OCI-LY7 (cell line): Measurements from ENCODE around the gene GBE1. TPM values are rescaled to one million over a fixed set of nuclear protein-coding genes. Genes with fewer than 3 reads are reported as not detected.

ENCODE experiments used
- BruUV-seq: library from RNA; stranded (reverse); fragments of 400-500 nt; replicated peaks from 2 replicates; lab custom pipeline; 2021; lab: Mats Ljungman, UMichigan
- CTCF ChIA-PET: fragments of 300-600 bp; sonication (Branson Sonifier 250); formaldehyde crosslinking; loops from one replicate; lab custom pipeline; 2022; ENCODE audit warnings: antibody characterized with exemption; ENCODE audit not compliant: unreplicated experiment; lab: Charles Lee
- POLR2A ChIA-PET: fragments of 300-600 bp; sonication (Branson Sonifier 250); formaldehyde crosslinking; loops from one replicate; lab custom pipeline; 2022; ENCODE audit warnings: antibody characterized with exemption; lab: Charles Lee
- DNase-seq: peaks from one replicate; pipeline ENCODE4 v3.0.0-alpha.2; 2015; ENCODE audit warnings: low spot score
- H2AFZ ChIP-seq: fragments of 200-600 bp; sonication (generic), shearing (Covaris generic); 2 replicates; pipeline ENCODE4 v1.6.1; 2014; ENCODE audit warnings: mild to moderate bottlenecking, antibody characterized with exemption, low read length, moderate library complexity
- H3K27ac ChIP-seq: fragments of 200-600 bp; sonication (generic); 2 replicates; pipeline ENCODE4 v1.5.1; 2014; ENCODE audit warnings: mixed run types, low read depth, mild to moderate bottlenecking, moderate library complexity, low read length, inconsistent platforms; ENCODE audit not compliant: poor library complexity, severe bottlenecking
- H3K36me3 ChIP-seq: fragments of 200-600 bp; sonication (generic); 2 replicates; pipeline ENCODE4 v1.6.1; 2014; ENCODE audit warnings: mild to moderate bottlenecking, antibody characterized with exemption, low read length, moderate library complexity, mixed read lengths; ENCODE audit not compliant: insufficient read depth
- H3K4me1 ChIP-seq: fragments of 200-600 bp; sonication (generic); 2 replicates; pipeline ENCODE4 v1.5.1; 2014; ENCODE audit warnings: mild to moderate bottlenecking, low read length; ENCODE audit not compliant: insufficient read depth, poor library complexity, severe bottlenecking
- H3K4me2 ChIP-seq: fragments of 200-600 bp; sonication (generic); 2 replicates; pipeline ENCODE4 v1.6.1; 2014; ENCODE audit warnings: mild to moderate bottlenecking, low read length
- H3K4me3 ChIP-seq: fragments of 200-600 bp; sonication (generic); 2 replicates; pipeline ENCODE4 v1.5.1; 2014; ENCODE audit warnings: mild to moderate bottlenecking, low read depth, low read length; ENCODE audit not compliant: poor library complexity, severe bottlenecking
- H3K79me2 ChIP-seq: fragments of 200-600 bp; sonication (generic); 2 replicates; pipeline ENCODE4 v1.6.1; 2016; ENCODE audit warnings: low read depth, mild to moderate bottlenecking, low read length, moderate library complexity, mixed read lengths; ENCODE audit not compliant: insufficient read depth
- H3K9me2 ChIP-seq: fragments of 200-600 bp; sonication (generic); 2 replicates; pipeline ENCODE4 v1.6.1; 2016; ENCODE audit warnings: mild to moderate bottlenecking, low read length, mixed read lengths; ENCODE audit not compliant: insufficient read depth
- H3K9me3 ChIP-seq: fragments of 200-600 bp; sonication (generic); 2 replicates; pipeline ENCODE4 v1.6.1; 2014; ENCODE audit warnings: mild to moderate bottlenecking, mixed run types, low read length, mixed read lengths
- H4K20me1 ChIP-seq: fragments of 200-600 bp; sonication (generic); 2 replicates; pipeline ENCODE4 v1.6.1; 2014; ENCODE audit warnings: mild to moderate bottlenecking, antibody characterized with exemption, low read length, moderate library complexity, mixed read lengths; ENCODE audit not compliant: insufficient read depth
- EZH2phosphoT487 ChIP-seq: fragments of 200-600 bp; sonication (generic); IDR thresholded peaks from 2 replicates; pipeline ENCODE4 v1.6.1; 2018; ENCODE audit warnings: low read depth, borderline replicate concordance, mild to moderate bottlenecking, mixed run types, antibody characterized with exemption, low read length, moderate library complexity, mixed read lengths
- intact Hi-C: fragments of 100-400 bp; cut with micrococcal nuclease; formaldehyde crosslinking; loops from one replicate; pipeline ENCODE4 v1.10.0; 2022; ENCODE audit not compliant: unreplicated experiment
- total RNA-seq, 2 experiments: library from RNA; depleted of rRNA in 1 of 2; stranded (reverse); fragments of >200 nt in 1 of 2; shearing (Covaris generic) in 1 of 2; gene quantifications; 2 replicates each; pipeline ENCODE4 v1.2.3, GENCODE V29; 2014 to 2022
- TF ChIP-seq, protein P1 (sequence below): fragments of 200-600 bp; sonication (generic); conservative IDR thresholded peaks from 2 replicates; pipeline ENCODE4 v1.5.1; 2014; ENCODE audit warnings: mild to moderate bottlenecking, antibody characterized with exemption, low read length, moderate library complexity, mixed read lengths

The GBE1 gene
- total RNA-seq, 2 experiments from 2014 or later: 10.7 to 24.4 TPM

DNA sequence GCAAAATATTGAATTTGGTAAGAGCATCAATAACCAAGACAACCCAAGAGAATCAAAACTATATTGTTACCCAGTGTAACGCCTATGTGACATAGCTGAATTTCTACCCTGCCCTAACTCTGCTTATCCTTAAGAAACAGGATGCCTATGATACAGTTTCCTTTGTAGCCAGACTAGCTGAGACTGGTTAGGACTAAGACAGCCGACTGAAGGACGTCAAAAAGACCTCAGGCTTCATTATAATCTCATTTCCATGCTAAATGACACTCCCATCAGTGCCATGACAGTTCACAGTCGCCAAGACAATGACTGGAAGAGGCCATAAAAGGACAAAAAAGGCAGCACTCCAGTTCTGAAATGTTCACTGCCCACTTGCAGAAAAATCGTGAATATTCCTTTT is 66.8 kb downstream of the GBE1 start:
- CTCF ChIA-PET: no interaction called here

DNA sequence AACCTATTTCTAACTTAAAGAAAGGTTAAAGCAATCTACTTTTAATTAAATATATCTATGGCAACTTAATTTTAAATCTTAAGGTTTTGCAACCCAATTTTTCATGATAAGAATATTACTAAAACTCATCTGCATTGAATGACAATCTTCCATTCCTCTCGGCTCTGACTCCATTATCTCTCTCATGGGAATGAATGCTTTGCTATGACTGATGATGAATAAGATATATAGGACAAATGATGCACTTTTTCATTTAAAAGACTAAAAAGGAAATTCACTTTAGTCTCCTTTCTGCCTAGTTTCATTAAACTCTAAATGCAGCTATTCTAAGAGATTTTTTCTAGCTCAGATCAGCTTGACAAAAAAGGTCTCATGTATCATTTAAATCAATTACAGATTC is 68.7 kb downstream of the GBE1 start:
- no peak for TF ChIP-seq EZH2phosphoT487
- TF ChIP-seq, protein P1, sequence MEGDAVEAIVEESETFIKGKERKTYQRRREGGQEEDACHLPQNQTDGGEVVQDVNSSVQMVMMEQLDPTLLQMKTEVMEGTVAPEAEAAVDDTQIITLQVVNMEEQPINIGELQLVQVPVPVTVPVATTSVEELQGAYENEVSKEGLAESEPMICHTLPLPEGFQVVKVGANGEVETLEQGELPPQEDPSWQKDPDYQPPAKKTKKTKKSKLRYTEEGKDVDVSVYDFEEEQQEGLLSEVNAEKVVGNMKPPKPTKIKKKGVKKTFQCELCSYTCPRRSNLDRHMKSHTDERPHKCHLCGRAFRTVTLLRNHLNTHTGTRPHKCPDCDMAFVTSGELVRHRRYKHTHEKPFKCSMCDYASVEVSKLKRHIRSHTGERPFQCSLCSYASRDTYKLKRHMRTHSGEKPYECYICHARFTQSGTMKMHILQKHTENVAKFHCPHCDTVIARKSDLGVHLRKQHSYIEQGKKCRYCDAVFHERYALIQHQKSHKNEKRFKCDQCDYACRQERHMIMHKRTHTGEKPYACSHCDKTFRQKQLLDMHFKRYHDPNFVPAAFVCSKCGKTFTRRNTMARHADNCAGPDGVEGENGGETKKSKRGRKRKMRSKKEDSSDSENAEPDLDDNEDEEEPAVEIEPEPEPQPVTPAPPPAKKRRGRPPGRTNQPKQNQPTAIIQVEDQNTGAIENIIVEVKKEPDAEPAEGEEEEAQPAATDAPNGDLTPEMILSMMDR: no peak
- no TSS peak for BruUV-seq
- no peaks in the 10 kb centered on the region for H3K9me3 ChIP-seq

More for the DNA sequence above, 66.8 kb downstream of the GBE1 start:
- no peak for TF ChIP-seq EZH2phosphoT487
- TF ChIP-seq, protein P1: no peak
- no TSS peak for BruUV-seq
- Histone ChIP-seq H3K79me2 (no peaks in the 10 kb centered on the region), H3K9me3 (no peaks in the 10 kb centered on the region), H4K20me1 (no peaks in the 10 kb centered on the region), H3K9me2 (no peaks in the 10 kb centered on the region), H3K36me3 (no peaks in the 10 kb centered on the region), H3K27ac (no peak overlapping the region), H3K4me1 (no peaks in the 10 kb centered on the region), H2AFZ (no peak overlapping the region), H3K4me3 (no peak overlapping the region), H3K4me2 (no peak overlapping the region)
- POLR2A ChIA-PET: no interaction called here
- intact Hi-C loops: no loop called here
- no peak for DNase-seq

DNA sequence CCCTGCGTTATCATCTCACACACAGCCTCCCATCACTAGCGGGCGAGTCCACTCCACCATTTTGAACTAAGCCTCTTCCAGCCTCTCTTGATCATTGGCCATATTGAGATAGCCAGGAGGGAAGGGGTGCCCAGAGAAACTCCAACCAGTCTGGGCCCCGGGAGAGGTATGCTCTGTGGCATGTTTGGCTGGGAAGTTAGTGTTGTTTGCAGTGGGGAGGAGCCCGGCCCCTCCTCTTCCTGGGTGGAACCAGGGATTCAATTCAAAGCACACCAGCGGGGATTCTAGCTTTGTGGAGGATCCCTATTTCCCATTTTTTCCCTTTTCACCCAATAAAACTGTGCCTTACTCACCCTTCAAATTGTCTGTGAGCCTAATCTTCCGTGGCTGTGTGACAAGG is 71.8 kb downstream of the GBE1 start:
- Histone ChIP-seq H3K4me1 (no peaks in the 10 kb centered on the region), H3K4me2 (no peak overlapping the region), H3K79me2 (no peaks in the 10 kb centered on the region), H3K9me3 (no peaks in the 10 kb centered on the region), H3K27ac (no peak overlapping the region), H4K20me1 (no peaks in the 10 kb centered on the region), H3K36me3 (no peaks in the 10 kb centered on the region), H2AFZ (no peak overlapping the region), H3K9me2 (no peaks in the 10 kb centered on the region), H3K4me3 (no peak overlapping the region)
- TF ChIP-seq EZH2phosphoT487: no peak
- TF ChIP-seq, protein P1: no peak
- BruUV-seq: no TSS peak
- DNase-seq: no peak
- POLR2A ChIA-PET: no interaction called here
- CTCF ChIA-PET: no interaction called here
- intact Hi-C loops: no loop called here

More for the DNA sequence above, 68.7 kb downstream of the GBE1 start:
- Histone ChIP-seq H3K4me2 (no peak overlapping the region), H3K9me2 (no peaks in the 10 kb centered on the region), H3K27ac (no peak overlapping the region), H3K36me3 (no peaks in the 10 kb centered on the region), H4K20me1 (no peaks in the 10 kb centered on the region), H3K4me1 (no peaks in the 10 kb centered on the region), H2AFZ (no peak overlapping the region), H3K4me3 (no peak overlapping the region), H3K79me2 (no peaks in the 10 kb centered on the region)
- DNase-seq: no peak
- intact Hi-C loops: no loop called here
- ChIA-PET POLR2A (interaction anchor here (1.0 kb wide), 1 partner anchor 10 kb away, joined by 4 read pairs; no protein-coding TSS in a partner anchor), CTCF (no interaction called here)
